HepG2 (cell line): ENCODE results near the gene ADAR. TPM values are rescaled to one million over a fixed set of nuclear protein-coding genes. Genes with fewer than 3 reads are reported as not detected.

Source experiments
- CENPX ChIP-seq: sonication (generic); formaldehyde crosslinking; IDR thresholded peaks from 2 replicates; pipeline ENCODE4 v1.9.0; 2021; ENCODE audit warnings: mild to moderate bottlenecking, missing genetic modification reagents, moderate library complexity
- CREB1 ChIP-seq, 2 experiments: fragments of 450-650 bp in 1 of 2; IDR thresholded peaks; 2 replicates each; pipeline ENCODE4 v1.6.1; 2016 to 2017; ENCODE audit warnings: control low read depth in 1 of 2, mild to moderate bottlenecking in 1 of 2, missing compliant biosample characterization in 1 of 2, missing genetic modification characterization in 1 of 2
- E2F1 ChIP-seq: sonication (generic); formaldehyde crosslinking; IDR thresholded peaks from 2 replicates; pipeline ENCODE4 v1.5.0; 2020; ENCODE audit warnings: missing genetic modification reagents
- ELF4 ChIP-seq: sonication (generic); formaldehyde crosslinking; IDR thresholded peaks from 2 replicates; pipeline ENCODE4 v1.5.0; 2020; ENCODE audit warnings: missing genetic modification reagents, mild to moderate bottlenecking, moderate library complexity, borderline replicate concordance
- KDM5A ChIP-seq: fragments of 200-600 bp; sonication (generic); IDR thresholded peaks from 2 replicates; pipeline ENCODE4 v1.7.0; 2018; ENCODE audit warnings: antibody characterized with exemption, mild to moderate bottlenecking, low read length, borderline replicate concordance
- RARG ChIP-seq: sonication (generic); formaldehyde crosslinking; IDR thresholded peaks from 2 replicates; pipeline ENCODE4 v1.4.0; 2020; ENCODE audit warnings: low read depth, mild to moderate bottlenecking, missing genetic modification reagents
- ZNF10 ChIP-seq: sonication (generic); formaldehyde crosslinking; IDR thresholded peaks from 2 replicates; pipeline ENCODE4 v1.4.0; 2020; ENCODE audit warnings: mild to moderate bottlenecking, low read depth, missing genetic modification reagents, borderline replicate concordance
- ZNF17 ChIP-seq: sonication (generic); formaldehyde crosslinking; IDR thresholded peaks from 2 replicates; pipeline ENCODE4 v1.5.0; 2020; ENCODE audit warnings: mild to moderate bottlenecking, missing genetic modification reagents
- ZNF382 ChIP-seq: sonication (generic); formaldehyde crosslinking; IDR thresholded peaks from 2 replicates; pipeline ENCODE4 v1.5.0; 2020; ENCODE audit warnings: missing genetic modification reagents, mild to moderate bottlenecking, borderline replicate concordance
- ZNF567 ChIP-seq: sonication (generic); formaldehyde crosslinking; IDR thresholded peaks from 2 replicates; pipeline ENCODE4 v1.8.1; 2023; ENCODE audit warnings: mild to moderate bottlenecking, missing genetic modification reagents, borderline replicate concordance
- ZNF646 ChIP-seq: sonication (generic); formaldehyde crosslinking; IDR thresholded peaks from 2 replicates; pipeline ENCODE4 v1.9.0; 2021; ENCODE audit warnings: mild to moderate bottlenecking, missing genetic modification reagents
- ZSCAN12 ChIP-seq: sonication (generic); formaldehyde crosslinking; IDR thresholded peaks from 2 replicates; pipeline ENCODE4 v1.9.0; 2021; ENCODE audit warnings: mild to moderate bottlenecking, missing genetic modification reagents
- polyA plus RNA-seq, 8 experiments: library from polyadenylated mRNA; depleted of rRNA in 3 of 8; stranded (reverse) in 7 of 8; unstranded in 1 of 8; fragments of >200 nt; fragmentation: Illumina TruSeq in 4 of 8; extraction: Trizol in 4 of 8; gene quantifications; 2 replicates each; pipeline versions ENCODE4 v1.2.1 to v1.2.3, GENCODE V29; 2011 to 2016; ENCODE audit warnings: low read depth in 4 of 8, missing spikeins in 1 of 8, mixed read lengths in 1 of 8; ENCODE audit not compliant: insufficient read depth in 1 of 8
- total RNA-seq, 5 experiments: library from RNA; depleted of rRNA; stranded (reverse); fragments of >200 nt; fragmentation: Illumina TruSeq; extraction: Trizol; gene quantifications; 2 replicates each; pipeline ENCODE4 v1.2.3, GENCODE V29; 2016; ENCODE audit warnings: low read depth in 1 of 5
- TF ChIP-seq, protein P1 (sequence below): sonication (generic); formaldehyde crosslinking; IDR thresholded peaks from 2 replicates; pipeline ENCODE4 v1.4.0; 2020; ENCODE audit warnings: missing genetic modification reagents, borderline replicate concordance

ADAR gene
- total and polyA plus RNA-seq, 2 of the 13 experiments (the other 11 are each of a cell fraction or from before 2014, with no cell fraction given): 70.8 to 86.2 TPM

- TF ChIP-seq ZNF646 (CRISPR knock-in tag): no peak; the same call in 1 of the 2 replicates
- TF ChIP-seq, protein P1, sequence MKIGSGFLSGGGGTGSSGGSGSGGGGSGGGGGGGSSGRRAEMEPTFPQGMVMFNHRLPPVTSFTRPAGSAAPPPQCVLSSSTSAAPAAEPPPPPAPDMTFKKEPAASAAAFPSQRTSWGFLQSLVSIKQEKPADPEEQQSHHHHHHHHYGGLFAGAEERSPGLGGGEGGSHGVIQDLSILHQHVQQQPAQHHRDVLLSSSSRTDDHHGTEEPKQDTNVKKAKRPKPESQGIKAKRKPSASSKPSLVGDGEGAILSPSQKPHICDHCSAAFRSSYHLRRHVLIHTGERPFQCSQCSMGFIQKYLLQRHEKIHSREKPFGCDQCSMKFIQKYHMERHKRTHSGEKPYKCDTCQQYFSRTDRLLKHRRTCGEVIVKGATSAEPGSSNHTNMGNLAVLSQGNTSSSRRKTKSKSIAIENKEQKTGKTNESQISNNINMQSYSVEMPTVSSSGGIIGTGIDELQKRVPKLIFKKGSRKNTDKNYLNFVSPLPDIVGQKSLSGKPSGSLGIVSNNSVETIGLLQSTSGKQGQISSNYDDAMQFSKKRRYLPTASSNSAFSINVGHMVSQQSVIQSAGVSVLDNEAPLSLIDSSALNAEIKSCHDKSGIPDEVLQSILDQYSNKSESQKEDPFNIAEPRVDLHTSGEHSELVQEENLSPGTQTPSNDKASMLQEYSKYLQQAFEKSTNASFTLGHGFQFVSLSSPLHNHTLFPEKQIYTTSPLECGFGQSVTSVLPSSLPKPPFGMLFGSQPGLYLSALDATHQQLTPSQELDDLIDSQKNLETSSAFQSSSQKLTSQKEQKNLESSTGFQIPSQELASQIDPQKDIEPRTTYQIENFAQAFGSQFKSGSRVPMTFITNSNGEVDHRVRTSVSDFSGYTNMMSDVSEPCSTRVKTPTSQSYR (CRISPR knock-in tag): peak; percentile 69; the same call in 1 of the 2 replicates
- peak; percentile 99 for TF ChIP-seq ZNF567 (CRISPR knock-in tag)
- peak; percentile 84 for TF ChIP-seq CREB1 (IDR thresholded peaks at IDR 0.05)
- peak; percentile 85 for TF ChIP-seq CREB1 (CRISPR knock-in tag; IDR thresholded peaks at IDR 0.05)
- TF ChIP-seq CENPX: no peak
- no peak for TF ChIP-seq ZNF382
- TF ChIP-seq ZNF10 (CRISPR knock-in tag): no peak
- TF ChIP-seq RARG (CRISPR knock-in tag): peak; percentile 86; the same call in 1 of the 2 replicates
- TF ChIP-seq KDM5A: peak; percentile 51; the same call in 1 of the 2 replicates
- peak; percentile 91 for TF ChIP-seq E2F1
- TF ChIP-seq ELF4: peak; percentile 60; the same call in 1 of the 2 replicates
- no peak; the same call in 1 of the 2 replicates for TF ChIP-seq ZSCAN12 (CRISPR knock-in tag)
- TF ChIP-seq ZNF17 (CRISPR knock-in tag): peak; percentile 97
Observed at GRCh38 chr1:154558720-154559465, 49.1 kb downstream of the ADAR start (continued).
